Measurements from ENCODE around the gene LCNL1. TPM values are rescaled to one million over a fixed set of nuclear protein-coding genes. Genes with fewer than 3 reads are reported as not detected.

LCNL1 gene
- total RNA-seq, 1 experiment from 2014 or later = not detected

DNA sequence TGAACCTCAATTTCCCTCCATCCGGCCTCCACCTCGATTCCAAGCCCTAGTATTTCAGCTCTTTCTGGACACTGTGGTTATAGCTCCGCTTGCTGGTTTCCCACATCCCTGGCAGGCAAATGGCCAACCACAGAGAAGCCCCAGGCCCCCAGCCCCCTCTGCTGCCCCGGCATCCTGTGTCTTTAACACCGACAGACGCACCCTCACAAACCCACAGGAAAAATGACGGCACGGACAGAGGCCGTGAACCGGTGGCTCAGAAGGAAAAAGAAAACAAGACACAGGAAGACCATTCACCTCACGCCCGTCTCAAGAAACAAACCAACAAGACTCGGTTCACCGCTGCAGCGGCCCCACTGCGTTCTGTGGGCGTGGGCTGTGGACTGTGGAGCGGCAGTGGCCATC, 15.0 kb downstream of the LCNL1 start:
- Histone ChIP-seq H3K4me1 (ENCODE audit: insufficient read depth, low read length, poor library complexity, severe bottlenecking) (peaks cover 26% of the 10 kb centered on the region), H3K4me3 (ENCODE audit: low read depth, low read length, poor library complexity, severe bottlenecking) (no peak overlapping the region), H3K36me3 (ENCODE audit: insufficient read depth, low read length, poor library complexity, severe bottlenecking) (peaks cover 7% of the 10 kb centered on the region), H3K9me3 (ENCODE audit: low read depth, low read length, poor library complexity, severe bottlenecking) (no peaks in the 10 kb centered on the region), H3K27me3 (replicated peaks; ENCODE audit: insufficient read depth, low read depth, low read length, poor library complexity) (no peaks in the 10 kb centered on the region), H3K27ac (ENCODE audit: low read depth, low read length, poor library complexity, severe bottlenecking) (no peak overlapping the region)
- ChIA-PET POLR2A (ENCODE audit: low non-redundant PET) (no interaction called here), CTCF (no interaction called here)
- no peak for TF ChIP-seq EZH2 (IDR thresholded peaks at IDR 0.05; ENCODE audit: borderline replicate concordance, low read depth, low read length, poor library complexity, severe bottlenecking)
- TF ChIP-seq, protein P1, sequence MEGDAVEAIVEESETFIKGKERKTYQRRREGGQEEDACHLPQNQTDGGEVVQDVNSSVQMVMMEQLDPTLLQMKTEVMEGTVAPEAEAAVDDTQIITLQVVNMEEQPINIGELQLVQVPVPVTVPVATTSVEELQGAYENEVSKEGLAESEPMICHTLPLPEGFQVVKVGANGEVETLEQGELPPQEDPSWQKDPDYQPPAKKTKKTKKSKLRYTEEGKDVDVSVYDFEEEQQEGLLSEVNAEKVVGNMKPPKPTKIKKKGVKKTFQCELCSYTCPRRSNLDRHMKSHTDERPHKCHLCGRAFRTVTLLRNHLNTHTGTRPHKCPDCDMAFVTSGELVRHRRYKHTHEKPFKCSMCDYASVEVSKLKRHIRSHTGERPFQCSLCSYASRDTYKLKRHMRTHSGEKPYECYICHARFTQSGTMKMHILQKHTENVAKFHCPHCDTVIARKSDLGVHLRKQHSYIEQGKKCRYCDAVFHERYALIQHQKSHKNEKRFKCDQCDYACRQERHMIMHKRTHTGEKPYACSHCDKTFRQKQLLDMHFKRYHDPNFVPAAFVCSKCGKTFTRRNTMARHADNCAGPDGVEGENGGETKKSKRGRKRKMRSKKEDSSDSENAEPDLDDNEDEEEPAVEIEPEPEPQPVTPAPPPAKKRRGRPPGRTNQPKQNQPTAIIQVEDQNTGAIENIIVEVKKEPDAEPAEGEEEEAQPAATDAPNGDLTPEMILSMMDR (conservative IDR thresholded peaks at IDR 0.05; ENCODE audit: low read depth, low read length) = no peak
- DNase-seq (ENCODE audit: low spot score) = no peak
- intact Hi-C loops (cut with micrococcal nuclease; ENCODE audit: unreplicated experiment) = no loop called here
- no TSS peak for BruUV-seq (replicated peaks)

DNA sequence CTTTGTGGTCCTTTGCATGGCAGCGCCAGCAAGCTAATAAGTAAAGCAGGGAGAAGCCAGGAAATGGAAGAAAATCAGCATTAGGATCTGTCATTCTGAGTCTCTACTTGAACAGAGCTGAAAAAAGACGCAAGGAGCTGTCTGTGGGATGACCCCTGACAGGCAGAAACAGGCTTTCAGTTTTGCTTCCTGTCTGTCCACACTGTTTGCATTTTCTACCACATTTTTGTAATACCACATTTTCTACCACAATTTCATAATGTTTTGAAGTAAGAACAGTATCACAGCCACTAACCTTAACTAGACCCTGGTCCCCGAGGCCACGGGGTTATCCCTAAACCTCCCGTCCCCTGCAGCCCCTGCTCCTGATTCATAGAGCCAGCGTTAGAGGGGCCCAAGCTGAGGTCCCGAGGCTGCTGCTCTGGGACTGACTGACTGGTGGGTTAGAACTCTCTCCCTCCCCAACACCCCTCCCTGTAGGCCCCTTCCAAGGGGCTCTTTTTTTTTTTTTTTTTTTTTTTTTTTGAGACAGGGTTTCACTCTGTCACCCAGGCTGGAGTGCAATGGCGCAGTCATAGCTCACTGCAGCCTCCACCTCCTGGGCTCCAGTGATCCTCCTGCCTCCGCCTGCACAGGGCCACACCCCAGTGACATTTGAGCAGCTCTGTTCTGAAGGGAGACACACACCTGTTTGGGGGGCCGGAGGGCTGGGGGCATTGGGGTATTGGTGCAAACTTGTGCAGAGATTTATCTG, 17.6 kb downstream of the LCNL1 start:
- Histone ChIP-seq H3K27ac (ENCODE audit: low read depth, low read length, poor library complexity, severe bottlenecking) (no peak overlapping the region), H3K27me3 (replicated peaks; ENCODE audit: insufficient read depth, low read depth, low read length, poor library complexity) (no peaks in the 10 kb centered on the region), H3K4me3 (ENCODE audit: low read depth, low read length, poor library complexity, severe bottlenecking) (no peak overlapping the region), H3K36me3 (ENCODE audit: insufficient read depth, low read length, poor library complexity, severe bottlenecking) (no peaks in the 10 kb centered on the region), H3K4me1 (ENCODE audit: insufficient read depth, low read length, poor library complexity, severe bottlenecking) (peaks cover 13% of the 10 kb centered on the region), H3K9me3 (ENCODE audit: low read depth, low read length, poor library complexity, severe bottlenecking) (no peaks in the 10 kb centered on the region)
- POLR2A ChIA-PET (ENCODE audit: low non-redundant PET) = no interaction called here
- BruUV-seq (replicated peaks) = no TSS peak
- no peak for DNase-seq (ENCODE audit: low spot score)
- intact Hi-C loops (cut with micrococcal nuclease; ENCODE audit: unreplicated experiment) = no loop called here
- CTCF ChIA-PET = no interaction called here
- no peak for TF ChIP-seq EZH2 (IDR thresholded peaks at IDR 0.05; ENCODE audit: borderline replicate concordance, low read depth, low read length, poor library complexity, severe bottlenecking)
- TF ChIP-seq, protein P1 (conservative IDR thresholded peaks at IDR 0.05; ENCODE audit: low read depth, low read length) = no peak

DNA sequence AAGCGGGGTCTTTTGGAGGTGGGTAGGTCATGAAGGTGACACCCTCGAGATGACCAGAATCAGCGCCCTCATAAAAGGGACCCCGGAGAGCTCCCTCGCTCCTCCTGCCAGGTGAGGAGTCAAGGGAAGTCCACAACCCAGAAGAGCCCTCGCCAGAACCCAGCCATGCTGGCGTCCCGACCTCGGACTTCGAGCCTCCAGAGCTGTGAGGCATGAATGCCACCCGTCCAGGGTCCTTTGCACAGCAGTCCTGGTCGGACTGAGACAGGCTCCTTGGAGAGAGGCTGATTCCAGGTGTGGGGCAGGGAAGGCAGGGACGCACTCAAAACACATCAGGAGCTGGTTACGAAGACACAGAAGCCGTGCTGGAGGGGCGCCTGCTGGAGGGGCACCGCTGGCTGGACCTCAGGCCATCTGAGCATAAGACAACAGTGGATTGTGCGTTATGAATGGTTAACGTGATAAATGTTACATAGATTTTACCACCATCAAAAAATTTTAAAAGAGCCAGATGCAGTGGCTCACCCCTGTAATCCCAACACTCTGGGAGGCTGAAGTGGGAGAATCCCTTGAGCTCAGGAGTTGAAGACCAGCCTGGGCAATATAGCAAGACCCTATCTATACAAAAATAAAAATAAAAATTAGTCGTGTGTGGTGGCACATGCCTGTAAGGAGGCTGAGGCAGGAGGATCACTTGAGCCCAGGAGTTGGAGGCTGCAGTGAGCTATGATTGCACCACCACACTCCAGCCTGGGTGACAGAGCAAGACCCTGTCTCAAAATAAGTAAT, 19.3 kb downstream of the LCNL1 start:
- no peaks in the 10 kb centered on the region for H3K9me3 ChIP-seq (ENCODE audit: low read depth, low read length, poor library complexity, severe bottlenecking)
- intact Hi-C loops (cut with micrococcal nuclease; ENCODE audit: unreplicated experiment) = no loop called here
- no peak overlapping the region for H3K27ac ChIP-seq (ENCODE audit: low read depth, low read length, poor library complexity, severe bottlenecking)
- H3K4me1 ChIP-seq (ENCODE audit: insufficient read depth, low read length, poor library complexity, severe bottlenecking) = no peaks in the 10 kb centered on the region
- ChIA-PET POLR2A (ENCODE audit: low non-redundant PET) (no interaction called here), CTCF (interaction anchor here (1.2 kb wide), 1 partner anchor 34 kb away, joined by 3 read pairs; no protein-coding TSS in a partner anchor)
- TF ChIP-seq, protein P1 (conservative IDR thresholded peaks at IDR 0.05; ENCODE audit: low read depth, low read length) = no peak
- no peak for TF ChIP-seq EZH2 (IDR thresholded peaks at IDR 0.05; ENCODE audit: borderline replicate concordance, low read depth, low read length, poor library complexity, severe bottlenecking)
- no TSS peak for BruUV-seq (replicated peaks)
- H3K36me3 ChIP-seq (ENCODE audit: insufficient read depth, low read length, poor library complexity, severe bottlenecking) = no peaks in the 10 kb centered on the region
- H3K27me3 ChIP-seq (replicated peaks; ENCODE audit: insufficient read depth, low read depth, low read length, poor library complexity) = no peaks in the 10 kb centered on the region
- H3K4me3 ChIP-seq (ENCODE audit: low read depth, low read length, poor library complexity, severe bottlenecking) = no peak overlapping the region
- no peak for DNase-seq (ENCODE audit: low spot score)

Data from A673 (cell line).